ENCODE data around the gene MT1B.

The MT1B gene

DNA sequence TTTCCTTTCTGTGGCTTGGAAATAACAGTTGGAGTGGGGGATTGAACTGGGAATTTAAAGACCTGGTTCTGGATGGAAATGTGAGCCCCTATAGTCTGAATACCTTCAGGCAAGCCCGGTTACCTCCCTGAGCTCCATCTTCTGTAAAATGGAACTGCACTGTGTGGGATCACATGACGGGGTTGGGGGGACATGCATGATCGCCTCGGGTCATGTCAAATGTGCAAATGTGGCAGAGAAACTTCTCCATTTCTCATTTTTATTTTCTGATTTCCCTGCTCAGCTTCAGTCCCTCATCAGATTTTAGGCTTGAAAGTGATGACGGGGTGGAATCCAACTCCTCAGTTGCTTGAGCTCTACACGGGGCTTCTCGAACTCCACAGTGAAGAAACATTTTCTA, 1.5 kb downstream of the MT1B start:
- H3K27ac ChIP-seq (ENCODE audit: low read length), result no peak overlapping the region
- no peaks in the 10 kb centered on the region for H3K9me3 ChIP-seq (ENCODE audit: insufficient read depth, low read length)
- no peaks in the 10 kb centered on the region for H4K20me1 ChIP-seq (ENCODE audit: insufficient read depth, low read length)
- no peaks in the 10 kb centered on the region for H3K36me3 ChIP-seq (replicated peaks; ENCODE audit: low read depth, low read length)
- TF ChIP-seq CTCF (IDR thresholded peaks at IDR 0.05; ENCODE audit: low read depth, low read length) (no peak), EZH2phosphoT487 (IDR thresholded peaks at IDR 0.05; ENCODE audit: low read depth) (no peak)
- H3K4me1 ChIP-seq (ENCODE audit: low read length), result peaks cover 5% of the 10 kb centered on the region; the same call in 1 of the 2 replicates
- H3K4me2 ChIP-seq (ENCODE audit: low read length), result no peak overlapping the region
- no peaks in the 10 kb centered on the region for H3K79me2 ChIP-seq (ENCODE audit: low read length)
- peaks cover 17% of the 10 kb centered on the region for H3K27me3 ChIP-seq (ENCODE audit: low read depth, low read length)
- no peak overlapping the region for H2AFZ ChIP-seq (ENCODE audit: low read depth, low read length)
- H3K4me3 ChIP-seq (ENCODE audit: low read length), result no peak overlapping the region
- H3K9ac ChIP-seq (ENCODE audit: low read length), result no peak overlapping the region

DNA sequence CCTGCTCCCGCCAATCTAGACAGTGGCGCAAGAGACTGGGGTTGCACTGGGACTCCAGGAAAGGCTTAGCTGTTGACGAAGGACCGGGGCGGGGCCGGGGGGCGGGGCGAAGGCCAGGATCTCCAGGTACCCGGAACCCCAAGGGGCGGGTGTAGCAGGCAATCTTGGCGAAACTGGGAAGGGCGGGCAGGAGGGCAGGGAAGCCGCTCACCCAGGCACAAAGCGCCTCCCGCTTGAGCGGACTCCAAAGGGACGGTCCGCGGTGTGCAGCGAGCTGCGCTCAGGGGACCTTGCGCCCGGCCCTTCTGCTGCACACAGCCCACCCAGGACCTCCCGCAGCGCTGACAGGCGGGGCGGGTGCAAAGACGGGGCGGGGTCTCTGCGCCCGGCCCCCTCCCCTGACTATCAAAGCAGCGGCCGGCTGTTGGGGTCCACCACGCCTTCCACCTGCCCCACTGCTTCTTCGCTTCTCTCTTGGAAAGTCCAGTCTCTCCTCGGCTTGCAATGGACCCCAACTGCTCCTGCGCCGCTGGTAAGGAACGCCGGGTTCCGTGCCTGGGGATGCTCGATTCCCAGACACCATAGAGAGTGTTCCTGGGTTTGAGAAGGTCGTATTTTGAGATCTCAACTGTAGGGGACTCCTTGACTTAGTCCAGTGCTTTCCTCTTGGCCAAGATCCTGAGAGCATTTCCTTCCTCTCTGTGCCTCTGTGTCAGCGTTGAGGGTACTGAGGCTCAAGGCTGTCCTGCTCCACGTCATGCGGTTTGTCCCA, 6.1 kb downstream of the MT1B start, which contains the start of gene MT1F:
Gene MT1F (plus strand): TSS at position 405 of the 772 bp plus-strand sequence. CDS start 100 bp downstream, at position 505.
- no peak for TF ChIP-seq EZH2phosphoT487 (IDR thresholded peaks at IDR 0.05; ENCODE audit: low read depth)
- no peak for TF ChIP-seq CTCF (IDR thresholded peaks at IDR 0.05; ENCODE audit: low read depth, low read length)

DNA sequence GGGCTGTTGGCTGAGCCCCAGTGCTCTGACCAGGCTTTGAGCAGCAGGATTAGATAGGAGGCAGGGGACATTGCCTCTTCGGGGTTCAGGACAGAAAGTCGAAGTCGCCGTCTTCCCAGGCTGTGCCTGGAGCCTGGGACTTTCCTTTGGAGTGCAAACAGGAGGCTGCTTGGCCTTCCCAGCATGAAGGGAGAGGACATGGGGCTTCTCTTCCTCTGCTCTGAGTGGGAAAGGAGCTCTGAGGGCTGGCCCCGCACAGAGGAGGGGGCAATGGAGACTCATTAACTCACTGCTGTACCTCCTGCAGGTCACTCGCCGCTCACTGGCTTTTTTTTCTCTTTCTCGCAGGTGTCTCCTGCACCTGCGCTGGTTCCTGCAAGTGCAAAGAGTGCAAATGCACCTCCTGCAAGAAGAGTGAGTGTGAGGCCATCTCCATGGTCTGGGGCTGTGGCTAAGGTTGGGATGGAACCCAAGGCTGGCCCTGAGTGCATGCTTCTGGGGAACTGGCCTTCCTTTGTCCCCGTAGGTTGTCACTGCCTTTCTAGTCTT, 6.7 kb downstream of the MT1B start:
- H3K27me3 ChIP-seq (ENCODE audit: low read depth, low read length), result peaks cover 33% of the 10 kb centered on the region
- H4K20me1 ChIP-seq (ENCODE audit: insufficient read depth, low read length), result no peaks in the 10 kb centered on the region
- H3K27ac ChIP-seq (ENCODE audit: low read length), result no peak overlapping the region
- H3K79me2 ChIP-seq (ENCODE audit: low read length), result no peaks in the 10 kb centered on the region
- peaks cover 7% of the 10 kb centered on the region; the same call in 1 of the 2 replicates for H3K4me1 ChIP-seq (ENCODE audit: low read length)
- peak overlapping the region; percentile 83 for H3K4me3 ChIP-seq (ENCODE audit: low read length)
- H3K36me3 ChIP-seq (replicated peaks; ENCODE audit: low read depth, low read length), result no peaks in the 10 kb centered on the region
- TF ChIP-seq EZH2phosphoT487 (IDR thresholded peaks at IDR 0.05; ENCODE audit: low read depth), result no peak
- no peak for TF ChIP-seq CTCF (IDR thresholded peaks at IDR 0.05; ENCODE audit: low read depth, low read length)
- no peaks in the 10 kb centered on the region for H3K9me3 ChIP-seq (ENCODE audit: insufficient read depth, low read length)
- H3K9ac ChIP-seq (ENCODE audit: low read length), result peak overlapping the region; percentile 57
- peak overlapping the region; percentile 63 for H2AFZ ChIP-seq (ENCODE audit: low read depth, low read length)
- peak overlapping the region; percentile 87 for H3K4me2 ChIP-seq (ENCODE audit: low read length)

More for the DNA sequence above, 6.1 kb downstream of the MT1B start, which contains the start of gene MT1F:
- Histone ChIP-seq H3K27ac (ENCODE audit: low read length) (no peak within 1 kb of the TSS), H3K79me2 (ENCODE audit: low read length) (no peaks in the 10 kb centered on the region), H3K9me3 (ENCODE audit: insufficient read depth, low read length) (no peaks in the 10 kb centered on the region), H4K20me1 (ENCODE audit: insufficient read depth, low read length) (no peaks in the 10 kb centered on the region), H3K9ac (ENCODE audit: low read length) (peak within 1 kb of the TSS; percentile 57), H3K4me2 (ENCODE audit: low read length) (peak within 1 kb of the TSS; percentile 87), H3K27me3 (ENCODE audit: low read depth, low read length) (peaks cover 38% of the 10 kb centered on the region), H3K36me3 (replicated peaks; ENCODE audit: low read depth, low read length) (no peaks in the 10 kb centered on the region), H3K4me1 (ENCODE audit: low read length) (peaks cover 7% of the 10 kb centered on the region; the same call in 1 of the 2 replicates), H3K4me3 (ENCODE audit: low read length) (peak within 1 kb of the TSS; percentile 83), H2AFZ (ENCODE audit: low read depth, low read length) (peak within 1 kb of the TSS; percentile 63)

Measured in OCI-LY3 (cell line).